ENCODE measurements around the gene CLIC3.
A peak's percentile ranks its signal among the peaks of the same experiment; 100 is the strongest.

CLIC3 gene

DNA sequence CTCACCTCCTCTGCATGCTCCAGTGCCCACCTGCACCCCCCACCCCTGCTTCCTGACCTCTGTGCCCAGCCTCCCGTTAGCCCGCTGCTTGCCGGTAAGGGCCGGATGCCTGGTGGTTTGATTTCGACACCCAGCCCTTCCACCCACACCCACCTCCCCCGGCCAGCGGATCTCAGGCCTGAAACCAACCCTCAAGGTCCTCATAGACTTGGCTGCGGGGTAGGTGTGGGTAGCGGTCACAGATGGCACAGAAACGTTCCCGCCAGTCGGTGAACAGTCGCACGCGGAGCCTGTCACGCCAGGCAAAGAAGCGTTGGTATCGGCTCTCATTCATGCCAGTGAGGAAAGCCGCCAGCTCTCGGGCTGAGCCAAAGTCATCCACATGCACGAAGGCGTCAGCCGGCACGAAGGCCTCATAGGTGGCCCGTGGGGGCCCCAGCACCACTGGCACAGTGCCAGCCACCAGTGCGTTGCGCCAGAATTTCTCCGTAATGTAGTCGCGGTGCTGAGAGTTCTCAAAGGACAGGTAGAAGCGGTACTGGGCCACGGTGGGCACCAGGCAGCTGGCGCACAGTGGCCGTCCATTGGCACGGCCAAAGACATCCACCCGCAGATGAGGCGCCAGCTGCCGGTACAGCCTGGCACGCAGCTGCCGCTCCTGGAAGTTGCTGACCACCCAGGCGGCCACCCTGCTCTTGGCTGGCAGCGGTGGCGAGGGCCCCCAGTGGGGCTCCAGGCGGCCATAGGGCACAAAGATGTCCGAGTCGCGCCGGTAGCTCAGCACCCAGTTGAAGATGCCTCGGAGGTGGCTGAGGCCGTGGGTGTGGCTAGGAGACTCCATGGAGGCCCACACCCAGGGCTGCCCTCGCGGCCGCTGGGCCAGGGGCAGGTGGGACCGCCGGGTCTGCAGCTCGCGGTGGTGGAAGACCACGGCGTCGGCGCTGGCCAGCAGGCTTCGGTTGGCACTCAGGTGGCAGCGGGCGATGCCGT lies 34.5 kb upstream of the CLIC3 start:
- DNase-seq, result peak; percentile 90

DNA sequence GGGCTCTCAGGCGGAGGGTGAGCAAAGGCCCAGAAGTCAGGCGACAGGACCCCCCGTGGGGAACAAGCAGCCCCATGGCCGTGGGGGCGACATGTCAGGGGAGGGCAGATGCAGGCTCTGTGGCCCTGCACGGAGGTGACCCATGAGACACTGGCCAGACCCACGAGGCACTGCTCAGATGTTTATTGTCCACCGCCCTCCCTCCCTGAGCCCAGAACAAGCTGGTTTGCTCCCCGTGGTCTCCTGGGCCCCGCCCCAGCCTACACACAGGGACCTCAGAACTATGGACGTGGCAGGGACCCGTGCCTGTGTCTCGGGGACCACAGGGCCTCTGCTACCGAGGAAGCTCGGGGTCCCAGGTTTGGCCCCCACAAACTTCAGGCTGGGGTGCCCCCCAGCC lies 33.6 kb upstream of the CLIC3 start:
- DNase-seq, result peak; percentile 39

DNA sequence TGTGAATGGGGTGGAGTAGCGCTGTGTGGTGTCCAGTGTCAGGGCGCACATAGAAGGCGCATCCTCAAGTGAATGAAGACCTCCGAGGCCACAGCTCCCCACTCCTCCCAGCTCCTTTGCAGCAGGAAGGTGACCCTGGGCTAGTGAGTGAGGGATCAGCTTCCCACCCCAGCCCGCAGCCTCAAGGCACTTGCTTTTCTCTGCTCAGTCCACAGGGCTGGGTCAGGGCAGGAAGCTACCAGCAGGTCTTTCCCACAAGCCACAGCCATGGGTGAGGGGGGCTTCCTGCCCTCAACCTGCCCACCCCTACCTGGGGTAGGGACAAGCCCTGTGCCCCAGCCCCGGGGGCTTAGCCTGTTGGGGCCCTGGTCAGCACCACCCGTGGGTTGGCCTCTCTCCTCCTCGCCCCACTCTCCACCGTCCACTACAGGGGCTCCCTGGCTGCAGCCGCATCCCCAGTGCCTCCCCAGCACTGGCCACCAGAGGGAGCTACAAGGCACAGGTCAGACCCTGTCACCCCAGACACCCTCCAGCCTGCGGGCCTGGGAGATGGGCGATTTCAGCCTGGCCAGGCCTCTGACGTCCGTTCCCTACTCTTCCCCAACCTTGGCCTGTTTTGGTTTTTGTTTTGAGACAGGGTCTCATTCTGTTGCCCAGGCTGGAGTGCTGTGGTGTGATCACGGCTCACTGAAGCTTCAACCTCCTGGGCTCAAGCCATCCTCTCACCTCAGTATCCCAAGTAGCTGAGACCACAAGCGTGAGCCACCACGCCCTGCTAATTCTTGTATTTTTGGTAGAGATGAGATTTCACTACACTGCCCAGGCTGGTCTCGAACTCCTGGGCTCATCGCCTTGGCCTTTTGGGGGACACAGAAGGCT lies 32.9 kb upstream of the CLIC3 start:
- peak; percentile 89 for DNase-seq

DNA sequence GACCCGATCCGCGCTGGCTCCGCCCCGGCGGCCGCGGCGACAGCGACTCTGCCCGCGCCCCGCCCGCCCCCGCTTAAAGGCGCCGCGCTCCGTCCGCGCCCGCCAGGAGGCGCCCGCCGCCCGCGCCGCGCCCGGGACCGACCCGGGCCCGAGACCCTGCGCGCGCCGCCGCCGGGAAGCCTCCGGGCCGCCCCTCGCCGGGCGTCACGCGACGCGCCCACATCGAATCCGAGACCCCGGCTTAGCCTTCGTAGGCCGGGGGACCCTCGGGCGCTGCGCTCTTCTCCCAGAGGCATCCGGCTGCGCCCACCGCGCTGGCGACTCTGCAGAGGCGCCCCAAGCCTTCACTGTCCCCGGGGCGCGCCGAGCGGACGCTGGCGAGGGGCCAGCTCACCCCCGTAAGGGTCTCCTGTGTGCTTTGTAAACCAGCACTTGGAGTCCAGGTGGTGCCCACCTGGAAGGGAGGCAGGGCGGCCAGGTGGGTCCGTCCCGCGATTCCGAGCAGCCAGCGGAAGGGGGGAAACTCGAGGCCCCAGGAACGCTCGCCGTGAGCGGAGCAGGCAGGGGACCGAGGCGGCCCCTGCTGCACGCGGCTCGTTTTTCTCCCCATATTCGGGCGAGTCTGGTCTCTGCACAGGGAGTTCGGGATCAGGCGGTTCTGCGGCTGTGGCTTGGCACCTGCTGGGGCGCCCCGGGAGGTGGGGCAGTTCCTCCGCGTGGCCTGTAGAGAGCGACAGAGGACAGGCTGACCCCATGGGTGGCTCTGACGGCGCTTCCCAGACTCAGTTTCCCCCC lies 32.1 kb upstream of the CLIC3 start:
- peak; percentile 88 for DNase-seq

DNA sequence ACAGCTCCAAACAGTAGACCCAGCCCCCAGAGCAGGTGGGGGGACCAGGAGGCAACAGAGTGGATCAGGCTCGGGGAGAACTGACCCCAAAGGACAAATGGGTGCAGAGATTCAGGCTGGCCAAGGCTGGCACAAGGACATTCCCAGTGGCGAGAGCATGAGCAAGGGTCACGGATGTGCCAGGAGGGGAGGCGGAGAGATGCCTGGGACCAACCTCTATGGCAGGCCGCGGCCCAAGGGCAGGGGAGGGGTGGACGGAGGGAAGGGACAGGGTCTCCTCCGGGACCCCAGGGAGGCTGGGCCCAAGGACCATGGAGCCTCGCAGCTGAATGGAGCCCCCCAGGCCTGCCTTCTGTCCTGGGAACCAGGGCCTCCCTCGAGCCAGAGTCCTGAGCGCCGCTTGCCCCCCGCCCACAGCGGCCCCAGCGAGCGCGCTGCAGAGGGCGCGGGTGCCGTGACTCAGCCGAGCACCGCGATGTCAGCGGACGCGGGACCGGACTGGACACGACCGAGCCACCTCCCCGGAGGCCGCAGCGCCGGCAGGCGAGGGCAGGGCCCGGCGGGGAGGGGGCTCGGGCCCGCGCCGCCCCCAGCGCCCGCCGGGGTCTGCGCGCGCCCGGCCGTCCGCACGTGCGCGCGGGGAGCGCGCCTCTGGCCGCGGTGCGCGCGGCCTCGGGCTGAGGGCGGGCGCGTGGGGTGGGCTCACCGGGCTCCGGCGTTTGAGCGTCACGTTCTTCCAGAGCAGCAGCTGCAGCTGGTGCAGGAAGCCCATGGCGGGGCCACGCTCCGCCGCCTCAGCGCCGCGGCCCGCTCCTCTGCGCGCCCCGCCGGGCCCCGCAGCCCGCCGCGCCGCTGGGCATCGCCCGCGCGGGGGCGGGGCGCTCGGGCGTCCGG lies 31.2 kb upstream of the CLIC3 start, which contains the start of gene ABCA2:
Gene ABCA2 (minus strand): TSS at position 869 of the 894 bp plus-strand sequence. CDS start 97 bp downstream, at position 772.
- DNase-seq, result no peak

GRCh38 chr9:137026828-137027227 lies 30.5 kb upstream of the CLIC3 start:
- no peak for DNase-seq

DNA sequence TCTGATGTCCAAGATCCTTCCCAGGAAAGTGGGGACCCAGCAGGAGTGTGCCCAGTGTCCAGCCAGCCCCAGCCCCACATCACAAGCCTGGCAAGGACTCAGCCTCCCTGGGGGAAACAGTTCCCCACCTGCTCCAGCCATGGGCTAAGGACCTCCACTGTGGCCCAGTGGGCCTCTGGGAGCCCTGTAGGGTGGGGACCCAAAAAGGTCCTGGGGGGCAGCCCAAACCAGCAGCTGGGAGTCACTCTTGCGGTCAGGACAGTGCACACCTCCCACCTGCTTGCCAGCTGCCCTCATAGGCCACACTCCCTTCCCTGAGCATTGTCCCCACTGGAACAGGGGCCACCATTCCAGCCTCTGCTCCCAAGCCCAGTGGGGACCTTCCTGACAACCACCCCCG lies 30.0 kb upstream of the CLIC3 start:
- DNase-seq, result no peak

GRCh38 chr9:137025517-137025966 lies 29.2 kb upstream of the CLIC3 start:
- no peak for DNase-seq

DNA sequence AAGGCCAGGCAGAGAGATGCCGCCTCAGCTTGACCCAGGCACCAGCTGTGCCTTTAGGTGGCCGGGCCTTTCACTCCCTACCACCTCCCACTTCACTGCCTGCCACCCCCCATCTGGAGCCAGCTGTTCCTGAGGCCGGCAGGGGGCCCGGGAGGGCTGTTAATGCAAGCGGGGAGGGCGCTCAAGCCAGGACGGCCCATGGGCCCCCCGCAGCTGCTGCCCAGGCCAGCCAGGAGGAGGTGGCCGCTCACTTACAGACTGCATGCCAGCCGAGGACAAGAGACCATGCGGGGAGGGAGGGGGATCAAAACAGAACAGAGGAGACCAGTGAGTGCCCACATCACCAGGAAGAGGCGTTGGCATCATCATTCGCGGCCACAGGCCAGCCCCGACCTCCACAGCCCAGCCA lies 27.2 kb upstream of the CLIC3 start:
- DNase-seq, result no peak

DNA sequence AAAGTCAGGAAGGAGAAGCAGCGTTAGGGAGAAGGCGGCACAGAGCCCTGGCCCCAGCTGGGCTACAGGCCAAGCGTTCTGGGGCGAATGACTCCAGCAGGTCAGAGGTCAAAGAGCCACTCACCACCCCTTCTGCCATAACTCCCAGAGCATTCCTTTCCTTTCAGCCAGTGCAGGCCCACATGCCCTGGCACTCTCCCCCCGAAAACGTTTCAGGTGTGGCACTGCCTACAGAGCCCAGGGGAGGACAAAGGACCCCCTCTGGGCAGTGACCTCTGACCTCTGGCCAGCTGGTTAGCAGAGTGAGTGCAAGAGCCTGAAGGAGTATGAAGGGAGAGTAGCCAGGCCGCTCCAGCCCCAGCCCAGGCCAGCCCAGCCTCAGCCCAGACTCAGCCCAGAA lies 26.8 kb upstream of the CLIC3 start:
- no peak for DNase-seq

- no peak for DNase-seq
These were observed 26.3 kb upstream of the CLIC3 start for GRCh38 chr9:137022662-137023008.

- DNase-seq, result peak; percentile 86
These were observed 25.8 kb upstream of the CLIC3 start for GRCh38 chr9:137021979-137022661.

GRCh38 chr9:137021568-137021978 lies 25.2 kb upstream of the CLIC3 start:
- DNase-seq, result no peak

- no peak for DNase-seq
These were observed 24.6 kb upstream of the CLIC3 start for GRCh38 chr9:137020771-137021567.

DNA sequence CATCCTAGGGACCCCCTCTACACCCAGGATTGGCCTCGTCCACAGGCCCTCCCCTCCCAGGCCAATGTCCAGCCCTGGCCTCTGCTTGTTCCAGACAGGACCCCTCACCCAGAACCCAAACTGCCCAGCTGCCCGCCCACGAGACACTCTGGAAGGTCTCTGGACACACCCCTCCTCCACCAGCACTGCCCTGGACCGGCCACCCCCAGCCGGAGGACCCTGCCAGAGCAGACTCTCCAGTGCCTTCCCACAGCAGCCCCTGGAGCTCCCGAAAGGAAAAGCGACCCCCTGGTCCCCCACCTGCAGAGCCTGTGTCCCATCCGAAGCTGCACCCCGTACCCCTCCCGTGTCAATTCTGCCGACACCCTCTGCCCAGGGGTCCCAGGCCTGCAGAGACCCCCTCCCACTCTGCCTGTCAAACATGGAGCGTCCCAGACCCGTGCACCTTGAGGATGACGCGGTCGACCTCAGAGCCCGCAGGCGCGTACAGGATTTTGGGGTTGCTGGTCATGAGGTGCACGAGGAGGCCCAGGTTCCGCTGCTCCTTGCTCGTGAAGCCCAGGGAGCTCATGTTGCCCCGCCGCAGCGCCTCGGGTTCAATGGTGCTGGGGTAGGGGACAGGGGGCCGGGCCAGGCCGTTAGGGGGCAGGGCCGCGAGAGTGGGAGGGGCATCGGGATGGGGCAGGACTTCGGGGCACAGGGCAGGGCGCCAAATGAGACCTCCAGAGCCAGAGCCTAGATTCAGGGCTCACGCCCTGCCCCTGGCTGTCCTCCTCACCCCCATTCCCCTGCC lies 23.7 kb upstream of the CLIC3 start:
- no peak for DNase-seq

- no peak for DNase-seq
These were observed 22.6 kb upstream of the CLIC3 start for GRCh38 chr9:137018761-137019559.

DNA sequence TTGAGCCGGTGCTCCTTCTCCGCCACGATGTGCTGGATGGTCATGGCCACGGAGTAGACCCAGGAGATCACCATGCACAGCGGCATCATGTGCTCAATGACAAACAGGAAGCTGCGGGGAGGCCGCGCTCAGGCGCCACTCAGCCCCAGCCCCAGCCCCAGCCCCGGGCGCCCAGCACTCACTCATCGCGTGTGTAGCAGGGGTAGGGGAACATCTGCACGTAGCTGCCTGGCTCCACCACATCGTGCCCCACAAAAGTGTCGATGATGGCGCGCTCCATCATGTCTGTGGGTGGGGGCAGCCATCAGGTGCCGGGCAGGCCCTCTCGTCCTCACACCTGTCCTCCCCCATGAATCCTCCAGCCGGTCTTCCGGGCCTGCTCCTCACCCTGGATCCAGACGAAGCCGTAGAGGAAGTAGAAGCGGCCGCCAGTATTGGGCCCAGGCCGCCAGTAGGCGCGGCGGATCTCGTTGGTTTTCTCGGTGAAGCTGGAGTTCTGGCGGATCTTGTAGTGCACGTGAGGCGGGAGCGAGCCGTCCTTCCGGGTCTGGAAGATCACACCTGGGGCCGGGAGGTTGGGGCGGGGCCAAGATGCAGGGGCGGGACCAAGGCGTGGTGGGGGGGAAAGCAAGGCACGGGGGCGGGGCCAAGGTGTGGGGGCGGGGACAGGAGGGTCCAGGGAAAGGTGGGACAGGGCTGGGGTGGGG lies 21.6 kb upstream of the CLIC3 start:
- no peak for DNase-seq

GRCh38 chr9:137017071-137017470 lies 20.7 kb upstream of the CLIC3 start:
- no peak for DNase-seq
